ENCODE data around the gene AVL9. TPM values are rescaled to one million over a fixed set of nuclear protein-coding genes. Genes with fewer than 3 reads are reported as not detected.

Gene AVL9
- total and polyA plus RNA-seq, 9 of the 15 experiments (the other 6 are each of a cell fraction or from before 2014, with no cell fraction given) = 6.4 to 66.2 (median 30.1) TPM

- no peak for TF ChIP-seq RBM25 (IDR thresholded peaks at IDR 0.05; ENCODE audit: low read depth, low read length, severe bottlenecking)
- 0 out of 2 replicates have a peak, but pooled peaks have one; percentile 16 for TF ChIP-seq SMARCA4 (IDR thresholded peaks at IDR 0.05)
- peak; percentile 58 to 81; a peak in 3 of 4 replicates for TF ChIP-seq SIN3A (IDR thresholded peaks at IDR 0.05; ENCODE audit: borderline replicate concordance in 2 of 2, control insufficient read depth in 1 of 2, low read depth in 2 of 2, low read length in 2 of 2)
- TF ChIP-seq C11orf30 (IDR thresholded peaks at IDR 0.05; ENCODE audit: low read depth) = peak; percentile 99
- TF ChIP-seq NFYB (IDR thresholded peaks at IDR 0.05; ENCODE audit: extremely low read depth, insufficient read length) = peak; percentile 12
- TF ChIP-seq FOXK1 (CRISPR knock-in tag; IDR thresholded peaks at IDR 0.05; ENCODE audit: borderline replicate concordance) = 0 out of 2 replicates have a peak, but pooled peaks have one; percentile 41
- TF ChIP-seq SMAD1 (IDR thresholded peaks at IDR 0.05; ENCODE audit: low read depth, low read length, partially characterized antibody) = peak; percentile 67
- peak; percentile 87 for TF ChIP-seq POLR2AphosphoS5 (IDR thresholded peaks at IDR 0.05; ENCODE audit: control insufficient read depth, insufficient read depth, low read depth, low read length)
- no peak for TF ChIP-seq HNRNPUL1 (IDR thresholded peaks at IDR 0.05; ENCODE audit: low read length)
- TF ChIP-seq PHF20 (IDR thresholded peaks at IDR 0.05; ENCODE audit: partially characterized antibody) = peak; percentile 99
- TF ChIP-seq PTBP1 (IDR thresholded peaks at IDR 0.05; ENCODE audit: low read depth, low read length) = no peak
- peak; percentile 99 for TF ChIP-seq ZFX (CRISPR knock-in tag; IDR thresholded peaks at IDR 0.05)
- no peak for TF ChIP-seq OTX1 (CRISPR knock-in tag; IDR thresholded peaks at IDR 0.05)
- TF ChIP-seq ZC3H4 (CRISPR knock-in tag; IDR thresholded peaks at IDR 0.05; ENCODE audit: borderline replicate concordance) = no peak
- TF ChIP-seq MTA1 (IDR thresholded peaks at IDR 0.05; ENCODE audit: borderline replicate concordance) = no peak
- peak in 1 of 2 experiments; percentile 100; a peak in 2 of 4 replicates for TF ChIP-seq MLLT1 (IDR thresholded peaks at IDR 0.05)
- 0 out of 2 replicates have a peak, but pooled peaks have one; percentile 6 for TF ChIP-seq MAFF (IDR thresholded peaks at IDR 0.05; ENCODE audit: low read length)
- TF ChIP-seq DACH1 (IDR thresholded peaks at IDR 0.05; ENCODE audit: partially characterized antibody) = peak; percentile 93
- TF ChIP-seq ASH1L (IDR thresholded peaks at IDR 0.05; ENCODE audit: borderline replicate concordance, low read depth, partially characterized antibody) = peak; percentile 45
- TF ChIP-seq KHSRP (IDR thresholded peaks at IDR 0.05) = no peak
- peak; percentile 63; the same call in 1 of the 2 replicates for TF ChIP-seq ZNF583 (CRISPR knock-in tag; IDR thresholded peaks at IDR 0.05)
- peak; percentile 86 for TF ChIP-seq RBM39 (optimal IDR thresholded peaks at IDR 0.05; ENCODE audit: low read depth, low read length)
- TF ChIP-seq KLF6 (CRISPR knock-in tag; IDR thresholded peaks at IDR 0.05; ENCODE audit: borderline replicate concordance) = no peak
- TF ChIP-seq SMC3 (conservative IDR thresholded peaks at IDR 0.05; ENCODE audit: insufficient read depth, low read depth, low read length) = 0 out of 2 replicates have a peak, but pooled peaks have one; percentile 17
- no peak for TF ChIP-seq NFE2 (IDR thresholded peaks at IDR 0.05; ENCODE audit: low read depth)
- peak; percentile 34 for TF ChIP-seq ZFP36 (IDR thresholded peaks at IDR 0.05; ENCODE audit: low read depth, low read length, partially characterized antibody)
- TF ChIP-seq, protein P1, sequence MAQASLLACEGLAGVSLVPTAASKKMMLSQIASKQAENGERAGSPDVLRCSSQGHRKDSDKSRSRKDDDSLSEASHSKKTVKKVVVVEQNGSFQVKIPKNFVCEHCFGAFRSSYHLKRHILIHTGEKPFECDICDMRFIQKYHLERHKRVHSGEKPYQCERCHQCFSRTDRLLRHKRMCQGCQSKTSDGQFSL (CRISPR knock-in tag; IDR thresholded peaks at IDR 0.05) = no peak
- TF ChIP-seq, protein P1 (tag; IDR thresholded peaks at IDR 0.05) = peak in 1 of 2 experiments; percentile 20; a peak in 1 of 4 replicates
Observed at GRCh38 chr7:32490127-32490796, 5.0 kb upstream of the AVL9 start, which contains the start of gene LSM5 (continued).

All from K562 (cell line).